GM19035 (cell line): ENCODE measurements around the gene FALEC.
"Not testable (repeated sequence)": the region's sequence is repeated elsewhere in the genome, so short reads cannot be mapped to it uniquely, and the experiment has no call there.

Source experiments
- ATAC-seq: cut with Tn5 transposase; IDR thresholded peaks from one replicate; pipeline ENCODE4 v1.9.1; 2021; ENCODE audit not compliant: unreplicated experiment

FALEC gene

GRCh38 chr1:150573648-150574071 lies 58.1 kb downstream of the FALEC start:
- not testable (repeated sequence) for ATAC-seq

GRCh38 chr1:150574260-150575071 lies 58.9 kb downstream of the FALEC start:
- ATAC-seq, result no peak

- no peak for ATAC-seq
Measured at GRCh38 chr1:150575072-150575489, 59.5 kb downstream of the FALEC start.

- ATAC-seq, result no peak
Measured at GRCh38 chr1:150575518-150576366, 60.2 kb downstream of the FALEC start.

GRCh38 chr1:150576367-150576711 lies 60.8 kb downstream of the FALEC start:
- no peak for ATAC-seq

GRCh38 chr1:150576794-150577556 lies 61.4 kb downstream of the FALEC start:
- ATAC-seq, result no peak

GRCh38 chr1:150577557-150578271 lies 62.2 kb downstream of the FALEC start:
- ATAC-seq, result no peak

GRCh38 chr1:150578272-150579109 lies 62.9 kb downstream of the FALEC start:
- ATAC-seq, result no peak

- peak; percentile 93 for ATAC-seq
Measured at GRCh38 chr1:150579110-150579944, 63.8 kb downstream of the FALEC start, which contains the start of gene MCL1. Gene MCL1 (minus strand): TSS chr1:150579610. CDS start chr1:150579530, 80 bp downstream.

- no peak for ATAC-seq
Measured at GRCh38 chr1:150579945-150580642, 64.5 kb downstream of the FALEC start.

- not testable (repeated sequence) for ATAC-seq
Measured at GRCh38 chr1:150580966-150581365, 65.4 kb downstream of the FALEC start.

GRCh38 chr1:150581437-150581836 lies 65.9 kb downstream of the FALEC start:
- ATAC-seq, result not testable (repeated sequence)

- ATAC-seq, result not testable (repeated sequence)
Measured at GRCh38 chr1:150581962-150582361, 66.4 kb downstream of the FALEC start.

GRCh38 chr1:150582371-150582770 lies 66.8 kb downstream of the FALEC start:
- ATAC-seq, result no peak
